Measurements from ENCODE around the gene COG4.

COG4 gene

GRCh38 chr16:70523743-70524398 is 517 bp upstream of the COG4 start, which contains the start of gene SF3B3 (continued):
- no peak for TF ChIP-seq ZBTB44 (tag by site-specific recombination; IDR thresholded peaks at IDR 0.05)
- TF ChIP-seq ZNF544 (tag by site-specific recombination; IDR thresholded peaks at IDR 0.05): no peak
- no peak for TF ChIP-seq KLF7 (tag by site-specific recombination; IDR thresholded peaks at IDR 0.05; ENCODE audit: borderline replicate concordance)
- TF ChIP-seq MZF1 (tag by site-specific recombination; IDR thresholded peaks at IDR 0.05; ENCODE audit: borderline replicate concordance): no peak
- TF ChIP-seq ZNF610 (tag by site-specific recombination; IDR thresholded peaks at IDR 0.05; ENCODE audit: borderline replicate concordance): 0 out of 2 replicates have a peak, but pooled peaks have one; percentile 20
- TF ChIP-seq YY1 (tag by site-specific recombination; IDR thresholded peaks at IDR 0.05): peak; percentile 87
- TF ChIP-seq ZNF416 (tag by site-specific recombination; IDR thresholded peaks at IDR 0.05): no peak
- 0 out of 2 replicates have a peak, but pooled peaks have one; percentile 29 for TF ChIP-seq KLF8 (tag by site-specific recombination; IDR thresholded peaks at IDR 0.05)
- no peak for TF ChIP-seq ZFHX2 (tag by site-specific recombination; conservative IDR thresholded peaks at IDR 0.05)
- TF ChIP-seq YY2 (tag by site-specific recombination; IDR thresholded peaks at IDR 0.05): peak; percentile 76
- no peak for TF ChIP-seq ZNF350 (tag by site-specific recombination; IDR thresholded peaks at IDR 0.05)
- TF ChIP-seq ZNF16 (tag by site-specific recombination; IDR thresholded peaks at IDR 0.05; ENCODE audit: low read depth): no peak
- no peak for TF ChIP-seq ZNF140 (tag by site-specific recombination; IDR thresholded peaks at IDR 0.05)

- peak overlapping the region; percentile 91 for H3K4me3 ChIP-seq (ENCODE audit: low read depth, low read length)
- ChIA-PET POLR2A (interaction anchor here (0.5 to 5.9 kb wide), 9 partner anchors 15 to 233 kb away, joined by 3 to 42 read pairs (median 4); partner anchors contain the start of genes AARS1, DDX19A and FCSK), CTCF (interaction anchor here (0.6 to 1.1 kb wide), 4 partner anchors 10 to 142 kb away, joined by 3 read pairs; no protein-coding TSS in a partner anchor)
- peak overlapping the region; percentile 99; the same call in 1 of the 2 replicates for H3K27ac ChIP-seq (ENCODE audit: extremely low read depth, low read depth, low read length)
- no peaks in the 10 kb centered on the region for H3K9me3 ChIP-seq (ENCODE audit: control insufficient read depth, insufficient read depth, low read depth, low read length)
- peaks cover 16 to 36% of the 10 kb centered on the region in 2 experiments for H3K36me3 ChIP-seq (ENCODE audit: control insufficient read depth in 2 of 2, insufficient read depth in 1 of 2, low read length in 2 of 2)
- peaks cover 12% of the 10 kb centered on the region for H3K4me1 ChIP-seq (ENCODE audit: control insufficient read depth, insufficient read depth, low read length)
- TF ChIP-seq ZSCAN4 (tag by site-specific recombination; IDR thresholded peaks at IDR 0.05): no peak
- no peak for TF ChIP-seq ZNF747 (tag by site-specific recombination; IDR thresholded peaks at IDR 0.05)
- no peak for TF ChIP-seq ZNF248 (tag by site-specific recombination; IDR thresholded peaks at IDR 0.05)
- TF ChIP-seq PRDM10 (tag by site-specific recombination; IDR thresholded peaks at IDR 0.05): no peak
- no peak for TF ChIP-seq ZNF26 (tag by site-specific recombination; IDR thresholded peaks at IDR 0.05)
- TF ChIP-seq BCL11B (tag by site-specific recombination; IDR thresholded peaks at IDR 0.05; ENCODE audit: low read depth): no peak
- TF ChIP-seq ZNF350 (tag by site-specific recombination; IDR thresholded peaks at IDR 0.05): no peak
- TF ChIP-seq KLF7 (tag by site-specific recombination; IDR thresholded peaks at IDR 0.05; ENCODE audit: borderline replicate concordance): no peak
- no peak for TF ChIP-seq ZBTB6 (tag by site-specific recombination; IDR thresholded peaks at IDR 0.05)
- no peak for TF ChIP-seq ZSCAN5A (tag by site-specific recombination; IDR thresholded peaks at IDR 0.05)
- no peak for TF ChIP-seq ZIC2 (tag by site-specific recombination; IDR thresholded peaks at IDR 0.05)
- TF ChIP-seq ZNF629 (tag by site-specific recombination; IDR thresholded peaks at IDR 0.05): no peak
- no peak for TF ChIP-seq ZNF837 (tag by site-specific recombination; IDR thresholded peaks at IDR 0.05)
These were observed 908 bp downstream of the COG4 start for GRCh38 chr16:70522216-70523075.
